ENCODE measurements around the gene GALNS. TPM values are rescaled to one million over a fixed set of nuclear protein-coding genes. Genes with fewer than 3 reads are reported as not detected.

The GALNS gene
- total and polyA plus RNA-seq, 2 donors, result 4.8 to 23.9 TPM

DNA sequence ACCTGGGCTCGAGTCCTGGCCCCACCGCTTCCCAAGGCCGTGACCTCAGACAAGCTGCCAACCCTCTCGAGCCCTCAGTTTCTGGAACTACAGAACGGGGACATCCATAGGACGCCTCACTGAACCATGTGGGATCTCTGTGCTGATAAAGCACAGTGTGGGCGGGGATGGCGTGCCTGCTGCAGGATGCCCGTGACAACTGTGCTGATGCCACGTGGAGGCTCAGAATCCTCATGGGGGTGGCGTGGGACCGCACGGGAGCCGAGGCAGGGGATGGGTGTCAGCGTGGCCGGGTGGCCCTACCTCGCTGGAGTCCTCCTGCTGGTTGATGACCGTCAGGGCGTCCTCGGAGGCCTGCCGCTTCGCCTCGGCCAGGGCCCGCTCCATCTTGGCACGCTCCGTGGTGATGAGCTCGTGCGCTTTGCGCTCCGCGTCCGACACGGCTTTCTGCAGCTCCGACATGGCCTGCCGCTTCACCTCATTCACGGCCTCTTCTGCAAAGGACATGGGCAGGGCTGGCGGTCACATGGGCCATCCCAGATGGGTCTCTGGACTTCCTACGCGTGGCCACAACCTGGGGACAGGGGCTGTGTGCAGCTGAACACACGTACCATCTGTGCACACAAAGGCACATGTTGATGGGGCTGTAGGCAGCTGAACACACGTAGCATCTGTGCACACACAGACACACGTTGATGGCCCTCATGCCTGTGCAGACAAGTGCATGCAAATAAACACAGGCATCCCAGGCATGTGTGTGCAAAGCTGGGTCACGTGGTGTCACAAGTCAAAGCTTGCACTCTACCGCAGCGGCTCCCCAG is 22.4 kb upstream of the GALNS start:
- no peak overlapping the region for H3K27ac ChIP-seq (ENCODE audit: low read depth in 1 of 2, low read length in 1 of 2)
- no peaks in the 10 kb centered on the region for H3K9me3 ChIP-seq (ENCODE audit: control insufficient read depth in 2 of 2, insufficient read depth in 1 of 2, low read length in 1 of 2)
- no peak overlapping the region for H3K4me3 ChIP-seq (ENCODE audit: low read length in 2 of 2)
- 93% methylated on average over 45 of the region's 45 CpGs for WGBS
- no peak for DNase-seq (ENCODE audit: low read depth in 6 of 9, low spot score in 9 of 9)
- H3K4me1 ChIP-seq (ENCODE audit: control insufficient read depth in 2 of 2, insufficient read depth in 2 of 2, low read length in 2 of 2), result peaks cover 0 to 4% of the 10 kb centered on the region in 2 donors
- H3K27me3 ChIP-seq (ENCODE audit: control insufficient read depth in 2 of 2, insufficient read depth in 1 of 2, low read length in 1 of 2), result no peaks in the 10 kb centered on the region
- peaks cover 93 to 96% of the 10 kb centered on the region in 2 donors for H3K36me3 ChIP-seq (ENCODE audit: control insufficient read depth in 2 of 2, insufficient read depth in 2 of 2, low read length in 1 of 2)

GRCh38 chr16:88878356-88878755 is 21.6 kb upstream of the GALNS start:
- no peak overlapping the region for H3K27ac ChIP-seq (ENCODE audit: low read depth in 1 of 2, low read length in 1 of 2)
- H3K9me3 ChIP-seq (ENCODE audit: control insufficient read depth in 2 of 2, insufficient read depth in 1 of 2, low read length in 1 of 2), result no peaks in the 10 kb centered on the region
- H3K4me3 ChIP-seq (ENCODE audit: low read length in 2 of 2), result no peak overlapping the region
- no peak for DNase-seq (ENCODE audit: low read depth in 6 of 9, low spot score in 9 of 9)
- peaks cover 85 to 88% of the 10 kb centered on the region in 2 donors for H3K36me3 ChIP-seq (ENCODE audit: control insufficient read depth in 2 of 2, insufficient read depth in 2 of 2, low read length in 1 of 2)
- 96% methylated on average over 20 of the region's 20 CpGs for WGBS
- no peaks in the 10 kb centered on the region for H3K27me3 ChIP-seq (ENCODE audit: control insufficient read depth in 2 of 2, insufficient read depth in 1 of 2, low read length in 1 of 2)
- peaks cover 0 to 4% of the 10 kb centered on the region in 2 donors for H3K4me1 ChIP-seq (ENCODE audit: control insufficient read depth in 2 of 2, insufficient read depth in 2 of 2, low read length in 2 of 2)

GRCh38 chr16:88877564-88878289 is 21.0 kb upstream of the GALNS start:
- WGBS, result 94% methylated on average over 20 of the region's 20 CpGs
- peaks cover 0 to 4% of the 10 kb centered on the region in 2 donors for H3K4me1 ChIP-seq (ENCODE audit: control insufficient read depth in 2 of 2, insufficient read depth in 2 of 2, low read length in 2 of 2)
- DNase-seq (ENCODE audit: low read depth in 6 of 9, low spot score in 9 of 9), result no peak
- H3K27ac ChIP-seq (ENCODE audit: low read depth in 1 of 2, low read length in 1 of 2), result no peak overlapping the region
- H3K9me3 ChIP-seq (ENCODE audit: control insufficient read depth in 2 of 2, insufficient read depth in 1 of 2, low read length in 1 of 2), result no peaks in the 10 kb centered on the region
- peaks cover 78 to 82% of the 10 kb centered on the region in 2 donors for H3K36me3 ChIP-seq (ENCODE audit: control insufficient read depth in 2 of 2, insufficient read depth in 2 of 2, low read length in 1 of 2)
- H3K4me3 ChIP-seq (ENCODE audit: low read length in 2 of 2), result no peak overlapping the region
- H3K27me3 ChIP-seq (ENCODE audit: control insufficient read depth in 2 of 2, insufficient read depth in 1 of 2, low read length in 1 of 2), result no peaks in the 10 kb centered on the region

GRCh38 chr16:88876942-88877526 is 20.3 kb upstream of the GALNS start:
- peaks cover 0 to under 1% of the 10 kb centered on the region in 2 donors for H3K27me3 ChIP-seq (ENCODE audit: control insufficient read depth in 2 of 2, insufficient read depth in 1 of 2, low read length in 1 of 2)
- H3K4me3 ChIP-seq (ENCODE audit: low read length in 2 of 2), result no peak overlapping the region
- WGBS, result 95% methylated on average over 33 of the region's 33 CpGs
- H3K9me3 ChIP-seq (ENCODE audit: control insufficient read depth in 2 of 2, insufficient read depth in 1 of 2, low read length in 1 of 2), result no peaks in the 10 kb centered on the region
- peaks cover 71 to 75% of the 10 kb centered on the region in 2 donors for H3K36me3 ChIP-seq (ENCODE audit: control insufficient read depth in 2 of 2, insufficient read depth in 2 of 2, low read length in 1 of 2)
- H3K4me1 ChIP-seq (ENCODE audit: control insufficient read depth in 2 of 2, insufficient read depth in 2 of 2, low read length in 2 of 2), result peaks cover 0 to 4% of the 10 kb centered on the region in 2 donors
- DNase-seq (ENCODE audit: low read depth in 6 of 9, low spot score in 9 of 9), result no peak
- no peak overlapping the region for H3K27ac ChIP-seq (ENCODE audit: low read depth in 1 of 2, low read length in 1 of 2)

DNA sequence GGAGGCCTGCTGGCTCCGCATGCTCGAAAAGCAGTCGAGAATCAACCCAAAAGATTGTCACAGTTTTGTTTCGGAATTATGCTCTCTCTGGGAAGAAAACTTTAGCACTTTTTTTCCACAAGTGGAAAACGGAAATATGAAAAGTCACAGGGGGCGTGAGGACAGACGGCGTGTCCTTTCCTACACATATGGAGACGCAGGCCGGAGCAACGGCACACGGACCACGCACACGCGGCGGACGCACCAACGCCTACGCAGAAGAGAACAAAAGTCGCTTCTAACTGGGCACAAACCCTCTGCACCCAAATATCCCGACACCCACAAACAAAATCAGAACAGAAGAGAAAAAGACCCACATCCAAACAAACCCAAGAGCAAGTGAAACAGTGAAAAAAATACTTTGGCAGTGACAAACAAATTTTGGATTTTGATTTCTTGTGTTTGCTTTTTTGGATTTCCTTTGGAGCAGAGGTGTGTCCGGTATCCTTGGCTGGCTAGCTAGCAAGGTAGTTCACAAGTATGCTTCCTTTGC is 19.0 kb upstream of the GALNS start:
- WGBS, result 97% methylated on average over 22 of the region's 22 CpGs
- Histone ChIP-seq H3K36me3 (ENCODE audit: control insufficient read depth in 2 of 2, insufficient read depth in 2 of 2, low read length in 1 of 2) (peaks cover 59 to 64% of the 10 kb centered on the region in 2 donors), H3K27me3 (ENCODE audit: control insufficient read depth in 2 of 2, insufficient read depth in 1 of 2, low read length in 1 of 2) (peaks cover 6 to 13% of the 10 kb centered on the region in 2 donors)

GRCh38 chr16:88874938-88875599 is 18.3 kb upstream of the GALNS start:
- WGBS, result 97% methylated on average over 34 of the region's 34 CpGs
- DNase-seq (ENCODE audit: low read depth in 6 of 9, low spot score in 9 of 9), result peak in 1 of 9 donors; percentile 21
- Histone ChIP-seq H3K4me1 (ENCODE audit: control insufficient read depth in 2 of 2, insufficient read depth in 2 of 2, low read length in 2 of 2) (peaks cover 0 to 4% of the 10 kb centered on the region in 2 donors), H3K9me3 (ENCODE audit: control insufficient read depth in 2 of 2, insufficient read depth in 1 of 2, low read length in 1 of 2) (peaks cover 2 to 6% of the 10 kb centered on the region in 2 donors), H3K27ac (ENCODE audit: low read depth in 1 of 2, low read length in 1 of 2) (no peak overlapping the region), H3K27me3 (ENCODE audit: control insufficient read depth in 2 of 2, insufficient read depth in 1 of 2, low read length in 1 of 2) (peaks cover 12 to 20% of the 10 kb centered on the region in 2 donors), H3K4me3 (ENCODE audit: low read length in 2 of 2) (no peak overlapping the region), H3K36me3 (ENCODE audit: control insufficient read depth in 2 of 2, insufficient read depth in 2 of 2, low read length in 1 of 2) (peaks cover 52 to 57% of the 10 kb centered on the region in 2 donors)

More for the DNA sequence above, 19.0 kb upstream of the GALNS start:
- peaks cover 0 to 4% of the 10 kb centered on the region in 2 donors for H3K4me1 ChIP-seq (ENCODE audit: control insufficient read depth in 2 of 2, insufficient read depth in 2 of 2, low read length in 2 of 2)
- no peak overlapping the region for H3K27ac ChIP-seq (ENCODE audit: low read depth in 1 of 2, low read length in 1 of 2)
- DNase-seq (ENCODE audit: low read depth in 6 of 9, low spot score in 9 of 9), result no peak
- H3K9me3 ChIP-seq (ENCODE audit: control insufficient read depth in 2 of 2, insufficient read depth in 1 of 2, low read length in 1 of 2), result peaks cover 2 to 6% of the 10 kb centered on the region in 2 donors
- H3K4me3 ChIP-seq (ENCODE audit: low read length in 2 of 2), result no peak overlapping the region

GRCh38 chr16:88872650-88873331 is 16.0 kb upstream of the GALNS start:
- 81% methylated on average over 25 of the region's 25 CpGs for WGBS
- Histone ChIP-seq H3K36me3 (ENCODE audit: control insufficient read depth in 2 of 2, insufficient read depth in 2 of 2, low read length in 1 of 2) (peaks cover 29 to 35% of the 10 kb centered on the region in 2 donors), H3K27me3 (ENCODE audit: control insufficient read depth in 2 of 2, insufficient read depth in 1 of 2, low read length in 1 of 2) (peaks cover 16 to 35% of the 10 kb centered on the region in 2 donors), H3K9me3 (ENCODE audit: control insufficient read depth in 2 of 2, insufficient read depth in 1 of 2, low read length in 1 of 2) (peaks cover 3 to 6% of the 10 kb centered on the region in 2 donors), H3K4me1 (ENCODE audit: control insufficient read depth in 2 of 2, insufficient read depth in 2 of 2, low read length in 2 of 2) (no peaks in the 10 kb centered on the region), H3K4me3 (ENCODE audit: low read length in 2 of 2) (no peak overlapping the region), H3K27ac (ENCODE audit: low read depth in 1 of 2, low read length in 1 of 2) (no peak overlapping the region)
- no peak for DNase-seq (ENCODE audit: low read depth in 6 of 9, low spot score in 9 of 9)

DNA sequence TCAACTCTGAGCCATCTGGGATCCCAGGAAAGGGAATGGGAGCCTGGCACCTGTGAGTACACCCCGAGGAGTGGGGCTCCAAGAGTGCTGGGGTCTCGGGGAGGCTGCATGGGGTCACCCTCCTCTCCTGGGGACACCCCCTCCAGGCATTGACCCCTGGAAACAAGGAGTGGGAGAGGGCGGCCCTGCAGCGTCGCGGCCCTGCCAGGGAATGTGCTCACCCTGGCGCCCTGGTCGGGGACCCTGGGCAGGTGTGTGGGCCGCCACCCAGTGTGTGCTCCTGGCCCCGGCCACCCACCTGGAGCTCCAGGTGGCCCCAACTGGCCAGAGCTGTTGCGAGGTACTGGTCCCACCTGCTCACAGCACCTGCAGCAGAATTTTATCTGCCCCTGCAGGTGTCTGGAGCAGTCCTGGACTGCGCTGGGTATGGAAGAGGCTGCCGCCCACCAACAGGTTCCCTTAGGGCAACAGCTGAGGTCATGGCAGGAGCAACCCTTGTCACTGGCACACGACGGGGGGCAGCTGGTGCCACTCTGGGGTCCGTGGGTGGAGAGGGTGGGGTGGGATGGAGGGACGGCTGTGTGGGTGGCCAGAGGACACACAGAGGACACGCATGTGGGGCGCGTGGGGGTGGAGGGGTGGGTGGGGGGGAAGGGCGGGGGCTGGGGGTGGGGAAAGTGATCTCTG is 15.1 kb upstream of the GALNS start:
- no peak overlapping the region for H3K27ac ChIP-seq (ENCODE audit: low read depth in 1 of 2, low read length in 1 of 2)
- peaks cover 16 to 38% of the 10 kb centered on the region in 2 donors for H3K27me3 ChIP-seq (ENCODE audit: control insufficient read depth in 2 of 2, insufficient read depth in 1 of 2, low read length in 1 of 2)
- peaks cover 3 to 6% of the 10 kb centered on the region in 2 donors for H3K9me3 ChIP-seq (ENCODE audit: control insufficient read depth in 2 of 2, insufficient read depth in 1 of 2, low read length in 1 of 2)
- no peak overlapping the region for H3K4me3 ChIP-seq (ENCODE audit: low read length in 2 of 2)
- peaks cover 20 to 26% of the 10 kb centered on the region in 2 donors for H3K36me3 ChIP-seq (ENCODE audit: control insufficient read depth in 2 of 2, insufficient read depth in 2 of 2, low read length in 1 of 2)
- DNase-seq (ENCODE audit: low read depth in 6 of 9, low spot score in 9 of 9), result no peak
- H3K4me1 ChIP-seq (ENCODE audit: control insufficient read depth in 2 of 2, insufficient read depth in 2 of 2, low read length in 2 of 2), result no peaks in the 10 kb centered on the region
- WGBS, result 81% methylated on average over 21 of the region's 21 CpGs
